Fibroblast of lung (primary cell): Measurements from ENCODE around the gene ZSCAN30. TPM values are rescaled to one million over a fixed set of nuclear protein-coding genes. Genes with fewer than 3 reads are reported as not detected.

Source experiments
- DNase-seq, 2 donors: peaks; one replicate each; pipeline versions ENCODE4 v3.0.0 to v3.0.0-alpha.2; 2010; ENCODE audit warnings: low read depth in 2 of 2
- H2AFZ ChIP-seq: 2 replicates; pipeline ENCODE4 v1.5.1; 2012; ENCODE audit warnings: low read length, control low read depth, inconsistent platforms
- H3K27ac ChIP-seq: 2 replicates; pipeline ENCODE4 v1.5.1; 2011; ENCODE audit warnings: low read length, control low read depth; ENCODE audit not compliant: insufficient read depth
- H3K27me3 ChIP-seq: 2 replicates; pipeline ENCODE4 v1.5.1; 2011; ENCODE audit warnings: mild to moderate bottlenecking, low read length; ENCODE audit not compliant: control insufficient read depth, insufficient read depth
- H3K36me3 ChIP-seq: 2 replicates; pipeline ENCODE4 v1.5.1; 2011; ENCODE audit warnings: low read length; ENCODE audit not compliant: control insufficient read depth, insufficient read depth
- H3K4me1 ChIP-seq: 2 replicates; pipeline ENCODE4 v1.5.1; 2011; ENCODE audit warnings: low read length; ENCODE audit not compliant: control insufficient read depth, insufficient read depth; ENCODE audit errors: extremely low read depth
- H3K4me2 ChIP-seq: 2 replicates; pipeline ENCODE4 v1.5.1; 2011; ENCODE audit warnings: low read length, control low read depth; ENCODE audit not compliant: insufficient read depth; ENCODE audit errors: extremely low read depth
- H3K4me3 ChIP-seq, 4 experiments: fragments of 200-600 bp in 1 of 4; sonication (generic) in 1 of 4; replicated peaks in 1 of 4; 2 replicates each; pipeline ENCODE4 v1.5.1; 2011 to 2016; ENCODE audit warnings: low read length in 4 of 4, low read depth in 3 of 4, mild to moderate bottlenecking in 3 of 4, control low read depth in 2 of 4, inconsistent platforms in 1 of 4, mixed read lengths in 1 of 4; ENCODE audit not compliant: insufficient read depth in 1 of 4; ENCODE audit errors: control extremely low read depth in 1 of 4
- H3K79me2 ChIP-seq: 2 replicates; pipeline ENCODE4 v1.5.1; 2012; ENCODE audit warnings: mild to moderate bottlenecking, low read length, inconsistent platforms; ENCODE audit not compliant: control insufficient read depth, insufficient read depth
- H3K9ac ChIP-seq: 2 replicates; pipeline ENCODE4 v1.5.1; 2011; ENCODE audit warnings: mild to moderate bottlenecking, low read length, control low read depth; ENCODE audit not compliant: insufficient read depth
- H3K9me3 ChIP-seq: 2 replicates; pipeline ENCODE4 v1.5.1; 2012; ENCODE audit warnings: low read depth, low read length; ENCODE audit not compliant: control insufficient read depth, insufficient read depth
- H4K20me1 ChIP-seq: 2 replicates; pipeline ENCODE4 v1.5.1; 2011; ENCODE audit warnings: low read length; ENCODE audit not compliant: control insufficient read depth, insufficient read depth; ENCODE audit errors: extremely low read depth
- CTCF ChIP-seq, 2 donors: IDR thresholded peaks in 1 of 2; conservative IDR thresholded peaks in 1 of 2; 1 replicate in 1 of 2; 2 replicates in 1 of 2; pipeline ENCODE4 v1.5.1; 2011 to 2012; ENCODE audit warnings: low read length in 2 of 2, control low read depth in 1 of 2, inconsistent platforms in 1 of 2, low read depth in 1 of 2, mild to moderate bottlenecking in 1 of 2
- EZH2 ChIP-seq: IDR thresholded peaks from 2 replicates; pipeline ENCODE4 v1.5.1; 2012; ENCODE audit warnings: low read length, control low read depth, mild to moderate bottlenecking; ENCODE audit errors: missing control alignments
- polyA plus RNA-seq, 2 donors: library from polyadenylated mRNA; depleted of rRNA in 1 of 2; stranded (reverse) in 1 of 2; unstranded in 1 of 2; fragments of >200 nt; gene quantifications; 2 replicates each; pipeline ENCODE4 v1.2.1, GENCODE V29; 2011 to 2012; ENCODE audit warnings: missing spikeins in 1 of 2
- total RNA-seq: library from RNA; depleted of rRNA; stranded (reverse); fragments of >200 nt; gene quantifications from 2 replicates; pipeline ENCODE4 v1.2.1, GENCODE V29; 2014

Gene ZSCAN30
- total and polyA plus RNA-seq, 2 donors (not counting 1 experiment from before 2014, with no cell fraction given), result 12.9 to 29.2 TPM

- Histone ChIP-seq H3K27ac (no peak overlapping the region), H3K79me2 (no peaks in the 10 kb centered on the region), H2AFZ (no peak overlapping the region), H3K4me3 (no peak overlapping the region), H3K27me3 (no peaks in the 10 kb centered on the region), H3K4me2 (no peak overlapping the region), H3K36me3 (no peaks in the 10 kb centered on the region), H3K4me1 (no peaks in the 10 kb centered on the region), H3K9me3 (no peaks in the 10 kb centered on the region), H4K20me1 (no peaks in the 10 kb centered on the region), H3K9ac (no peak overlapping the region)
- TF ChIP-seq EZH2 (no peak), CTCF (conservative IDR thresholded peaks at IDR 0.05 in 1 of 2, IDR thresholded peaks at IDR 0.05 in 1 of 2; ENCODE audit: low read depth in 1 of 2, low read length in 2 of 2) (no peak)
- DNase-seq, result no peak
Observed at GRCh38 chr18:35253655-35254287, 36.3 kb downstream of the ZSCAN30 start.

- Histone ChIP-seq H4K20me1 (no peaks in the 10 kb centered on the region), H3K27ac (no peak overlapping the region), H2AFZ (no peak overlapping the region), H3K4me3 (no peak overlapping the region), H3K79me2 (no peaks in the 10 kb centered on the region), H3K4me2 (no peak overlapping the region), H3K4me1 (no peaks in the 10 kb centered on the region), H3K36me3 (no peaks in the 10 kb centered on the region), H3K9ac (no peak overlapping the region), H3K27me3 (no peaks in the 10 kb centered on the region), H3K9me3 (no peaks in the 10 kb centered on the region)
- TF ChIP-seq EZH2 (no peak), CTCF (conservative IDR thresholded peaks at IDR 0.05 in 1 of 2, IDR thresholded peaks at IDR 0.05 in 1 of 2; ENCODE audit: low read depth in 1 of 2, low read length in 2 of 2) (no peak)
- no peak for DNase-seq
Observed at GRCh38 chr18:35252466-35252865, 37.6 kb downstream of the ZSCAN30 start.

GRCh38 chr18:35248429-35248828 lies 41.6 kb downstream of the ZSCAN30 start:
- no peak overlapping the region for H3K4me2 ChIP-seq
- H3K36me3 ChIP-seq, result peaks cover 7% of the 10 kb centered on the region
- no peaks in the 10 kb centered on the region for H3K79me2 ChIP-seq
- H3K4me1 ChIP-seq, result no peaks in the 10 kb centered on the region
- TF ChIP-seq EZH2, result no peak
- no peak for TF ChIP-seq CTCF (conservative IDR thresholded peaks at IDR 0.05 in 1 of 2, IDR thresholded peaks at IDR 0.05 in 1 of 2; ENCODE audit: low read depth in 1 of 2, low read length in 2 of 2)
- H3K27me3 ChIP-seq, result no peaks in the 10 kb centered on the region
- H3K4me3 ChIP-seq, result no peak overlapping the region
- DNase-seq, result no peak
- no peak overlapping the region for H3K27ac ChIP-seq
- H3K9ac ChIP-seq, result no peak overlapping the region
- H4K20me1 ChIP-seq, result no peaks in the 10 kb centered on the region
- H3K9me3 ChIP-seq, result peaks cover 3% of the 10 kb centered on the region
- no peak overlapping the region for H2AFZ ChIP-seq
